Measurements from ENCODE around the gene CYP2U1. TPM values are rescaled to one million over a fixed set of nuclear protein-coding genes. Genes with fewer than 3 reads are reported as not detected.

The CYP2U1 gene
- total RNA-seq, 1 donor from 2014 or later: 14.2 TPM

DNA sequence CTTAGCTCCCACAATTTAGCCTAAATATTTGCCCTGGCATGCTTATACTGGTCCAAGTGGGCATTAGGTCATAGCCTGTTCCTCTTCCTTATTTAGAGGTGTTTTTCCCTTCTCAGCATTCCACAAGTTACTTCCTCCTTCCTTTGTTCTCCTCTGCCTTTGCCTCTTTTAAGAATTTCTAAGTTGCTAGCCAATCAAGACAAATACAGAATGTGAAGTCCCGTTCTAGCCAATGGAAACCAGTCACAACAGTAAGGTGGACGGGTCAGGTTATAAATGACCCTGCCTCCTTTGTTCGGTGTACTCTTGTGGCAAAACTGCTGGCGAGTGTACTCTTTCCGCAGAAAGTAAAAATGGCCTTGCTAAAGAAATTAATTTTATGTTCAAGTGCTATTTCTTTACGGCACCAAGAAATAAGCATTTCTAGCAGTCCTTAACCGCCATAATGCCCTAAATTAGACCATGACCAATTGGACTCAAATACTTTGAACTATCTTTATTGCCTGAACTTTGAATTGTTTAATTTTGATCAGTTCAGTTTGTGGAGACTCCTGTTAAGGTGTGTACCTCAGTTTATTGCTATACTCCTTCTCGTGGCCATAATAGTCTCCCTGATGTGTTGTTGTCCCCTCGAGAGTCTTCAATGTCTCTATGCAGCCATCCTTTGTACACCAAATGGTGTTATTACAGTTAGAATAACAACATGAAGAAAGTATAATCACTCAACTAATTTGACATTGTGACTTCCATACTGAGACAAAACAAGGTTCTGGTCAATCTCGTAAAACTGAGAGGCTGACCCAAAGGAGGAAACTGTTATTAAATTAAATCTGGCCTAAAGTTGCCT, 56.8 kb downstream of the CYP2U1 start:
- DNase-seq: no peak

DNA sequence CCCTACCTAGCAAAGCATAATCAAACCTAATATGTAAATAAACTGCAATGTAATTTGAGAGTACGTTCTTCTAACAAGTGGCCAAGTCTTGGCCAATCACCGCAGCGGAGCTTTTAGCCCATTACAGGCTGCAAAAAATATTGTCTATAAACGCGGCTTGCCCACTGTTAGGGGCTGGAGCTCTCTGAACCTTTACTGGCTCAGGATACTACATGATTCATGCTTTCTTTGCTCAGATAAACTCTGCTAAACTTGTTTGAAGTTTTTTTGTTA, 57.4 kb downstream of the CYP2U1 start:
- no peak for DNase-seq

DNA sequence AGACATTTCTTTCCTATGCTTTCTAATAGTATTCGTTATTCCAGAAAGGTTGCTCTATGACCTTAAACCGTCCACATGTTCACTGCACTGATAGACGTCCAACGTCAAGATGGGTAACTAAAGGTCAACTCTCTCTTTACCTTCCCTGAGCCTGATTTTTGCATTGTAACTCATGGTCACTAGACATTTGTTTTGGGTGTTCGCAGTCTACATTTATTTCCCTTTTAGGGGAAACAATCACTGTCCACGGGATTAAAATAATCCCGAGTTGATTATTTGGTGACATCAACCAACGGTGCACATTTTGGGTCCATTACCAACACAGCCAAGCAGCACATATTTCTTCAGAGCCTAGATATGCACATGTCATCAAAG, 57.8 kb downstream of the CYP2U1 start:
- DNase-seq: no peak

DNA sequence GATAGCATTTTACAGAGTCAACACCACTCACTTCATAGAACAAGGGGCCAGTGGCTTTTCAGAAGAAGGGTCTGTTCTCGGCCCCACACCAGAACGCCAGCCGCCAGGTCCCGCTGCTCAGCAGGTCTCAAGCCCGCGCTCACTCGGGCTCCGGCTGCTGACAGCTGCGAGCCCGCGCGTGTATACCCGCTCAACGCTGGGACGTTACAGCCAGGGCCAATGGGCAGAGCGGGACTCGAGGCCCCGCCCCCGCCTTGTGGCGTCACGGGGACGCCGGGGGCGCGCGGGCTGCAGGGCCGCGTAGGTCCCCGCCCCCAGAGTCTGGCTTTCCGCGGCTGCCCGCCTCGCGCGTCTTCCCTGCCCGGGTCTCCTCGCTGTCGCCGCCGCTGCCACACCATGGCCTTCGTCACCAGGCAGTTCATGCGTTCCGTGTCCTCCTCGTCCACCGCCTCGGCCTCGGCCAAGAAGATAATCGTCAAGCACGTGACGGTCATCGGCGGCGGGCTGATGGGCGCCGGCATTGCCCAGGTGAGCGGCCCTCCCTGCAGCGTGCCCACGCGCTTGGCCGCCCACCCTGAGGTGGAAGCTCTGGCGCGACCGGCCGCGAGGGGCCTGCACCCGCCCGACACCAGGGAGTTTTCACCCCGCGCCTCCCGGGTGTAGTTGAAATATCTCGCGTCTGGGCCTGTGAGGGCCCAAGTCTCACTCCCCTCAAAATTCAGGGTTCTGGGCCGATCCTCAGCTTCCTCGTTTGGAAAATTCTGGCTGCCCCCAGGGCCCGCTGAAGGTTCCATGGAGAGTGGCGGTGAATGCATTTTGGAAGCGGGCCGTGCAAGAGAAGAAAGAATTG, 58.4 kb downstream of the CYP2U1 start, which contains the start of gene HADH:
Gene HADH, plus strand, starts transcription at position 353 of the 850 bp plus-strand sequence. Its CDS starts 44 bp downstream, at position 397.
- peak; percentile 91 for DNase-seq

DNA sequence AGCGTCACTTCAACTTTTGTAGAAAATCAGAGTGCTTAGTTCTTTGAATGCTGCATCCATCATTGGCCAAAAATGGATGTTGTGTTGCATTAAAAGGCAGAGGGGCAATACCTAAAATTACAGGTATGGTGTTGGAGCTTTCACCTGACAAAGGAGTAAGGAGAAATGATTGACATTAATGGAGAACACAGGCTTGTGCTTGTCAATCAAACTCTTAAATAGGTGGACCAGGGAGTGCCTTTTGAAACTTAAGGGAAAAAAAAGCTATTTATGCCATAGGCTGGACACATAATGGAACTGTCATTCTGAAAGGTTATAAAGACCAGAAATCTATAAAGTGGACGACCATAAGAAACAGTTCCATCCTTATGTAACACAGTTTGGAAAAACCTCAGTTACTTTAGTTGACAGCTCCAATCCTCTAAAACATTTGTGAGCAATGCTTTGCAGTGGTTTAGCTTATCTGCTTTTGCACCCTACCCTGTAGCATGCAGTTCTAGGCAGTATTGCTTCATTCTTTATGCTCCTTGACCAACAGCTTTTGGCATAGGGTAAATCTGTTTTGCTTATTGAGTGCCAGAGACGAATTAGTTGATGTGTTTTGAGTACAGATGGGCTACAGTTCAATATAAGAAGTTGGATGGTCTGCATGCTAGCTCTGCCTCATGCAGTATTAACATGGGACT, 60.7 kb downstream of the CYP2U1 start:
- DNase-seq: no peak

DNA sequence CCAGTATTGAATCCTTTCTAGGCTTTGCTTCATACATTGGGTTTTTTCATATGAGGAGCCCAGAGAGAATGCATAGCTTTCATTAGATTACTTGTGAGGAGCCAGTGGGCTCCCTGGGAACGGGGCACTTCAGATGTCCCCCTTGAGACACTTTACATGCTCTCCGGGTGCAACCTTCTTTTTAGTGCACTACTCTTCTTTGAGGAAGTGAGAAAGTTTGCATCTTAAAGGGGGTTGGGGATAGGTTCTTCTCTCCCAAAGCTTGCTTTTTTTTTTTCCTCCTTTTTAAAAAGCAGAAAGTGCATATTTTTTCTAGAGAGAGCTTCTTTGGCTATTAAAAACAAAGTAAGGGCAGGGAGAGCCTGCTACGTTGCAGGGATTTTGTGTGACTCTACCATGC, 62.6 kb downstream of the CYP2U1 start:
- no peak for DNase-seq

DNA sequence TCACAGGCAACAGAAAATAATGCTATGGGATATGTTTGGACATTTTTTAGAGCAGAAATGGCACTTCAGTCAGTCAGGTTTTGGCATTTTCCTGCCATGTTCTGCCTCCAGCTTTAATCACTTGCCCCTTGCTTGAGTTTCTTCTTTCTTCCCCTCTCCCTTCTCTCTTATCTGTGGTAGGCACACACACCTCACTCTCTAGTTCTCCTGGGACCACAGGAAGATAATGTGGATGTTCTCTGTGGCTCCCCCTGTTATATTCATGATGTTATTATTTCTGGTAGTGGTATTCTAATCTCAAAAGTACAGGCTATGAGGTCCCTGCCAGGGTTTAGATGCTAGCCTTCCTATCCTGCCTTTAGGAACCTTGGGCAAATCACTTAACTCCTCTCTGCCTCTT, 63.5 kb downstream of the CYP2U1 start:
- DNase-seq: no peak

DNA sequence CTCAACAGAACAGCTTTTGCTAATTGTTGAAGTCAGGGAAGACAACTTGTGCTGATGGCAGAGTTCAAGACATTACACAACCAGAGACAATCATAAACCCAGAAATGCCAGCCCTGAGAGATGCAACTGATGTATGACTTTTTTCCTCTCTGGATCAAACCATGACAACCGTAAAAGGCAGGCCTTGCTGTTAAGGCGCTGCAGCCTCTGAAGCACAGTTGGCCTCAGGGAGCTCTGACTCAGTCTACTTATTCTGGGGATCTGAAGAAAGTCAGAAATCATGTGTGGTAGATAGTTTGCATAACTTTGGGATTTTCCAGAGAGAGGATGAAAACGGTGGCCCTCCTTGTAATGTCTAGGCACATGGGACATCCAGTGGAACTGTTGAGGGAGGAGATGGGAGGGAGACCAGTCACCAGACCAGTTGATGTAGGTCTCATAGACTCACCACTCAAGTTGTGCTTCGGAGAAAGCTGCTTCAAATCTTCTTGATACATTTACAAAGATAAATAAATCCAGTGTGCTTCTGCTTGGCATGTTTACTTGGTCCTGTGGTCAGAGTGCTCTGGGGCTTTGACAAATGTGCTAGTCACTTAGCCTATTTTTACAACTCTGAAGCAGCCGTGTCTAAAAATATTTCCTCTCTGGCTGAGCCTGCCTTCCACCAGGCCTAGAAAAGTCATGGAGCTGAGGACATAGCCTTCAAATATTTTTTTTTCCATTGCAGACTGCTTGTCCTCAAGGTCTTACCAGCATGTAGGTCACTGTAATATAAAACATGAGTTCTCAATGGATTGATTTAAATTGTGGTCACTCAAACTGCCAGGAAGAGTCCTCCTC, 65.8 kb downstream of the CYP2U1 start:
- no peak for DNase-seq

DNA sequence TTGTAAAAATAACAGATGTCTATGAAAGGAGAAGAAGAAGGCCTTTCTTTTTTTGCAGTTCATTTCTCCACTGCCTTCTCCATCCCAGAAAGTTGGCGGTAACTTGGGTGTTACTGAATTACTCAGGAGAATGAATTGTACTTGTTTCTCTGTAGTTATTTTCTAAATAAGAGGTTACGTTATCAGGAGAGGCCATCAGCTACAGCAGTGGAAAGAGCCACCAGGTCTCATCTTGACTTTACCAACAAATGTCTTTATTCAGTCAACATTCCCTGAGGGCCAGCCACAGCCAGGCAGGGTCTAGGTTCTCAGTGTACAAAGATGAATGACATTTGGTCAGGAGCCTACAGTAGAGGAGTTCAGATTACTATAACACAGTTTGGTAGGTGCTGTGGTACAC, 66.4 kb downstream of the CYP2U1 start:
- no peak for DNase-seq

DNA sequence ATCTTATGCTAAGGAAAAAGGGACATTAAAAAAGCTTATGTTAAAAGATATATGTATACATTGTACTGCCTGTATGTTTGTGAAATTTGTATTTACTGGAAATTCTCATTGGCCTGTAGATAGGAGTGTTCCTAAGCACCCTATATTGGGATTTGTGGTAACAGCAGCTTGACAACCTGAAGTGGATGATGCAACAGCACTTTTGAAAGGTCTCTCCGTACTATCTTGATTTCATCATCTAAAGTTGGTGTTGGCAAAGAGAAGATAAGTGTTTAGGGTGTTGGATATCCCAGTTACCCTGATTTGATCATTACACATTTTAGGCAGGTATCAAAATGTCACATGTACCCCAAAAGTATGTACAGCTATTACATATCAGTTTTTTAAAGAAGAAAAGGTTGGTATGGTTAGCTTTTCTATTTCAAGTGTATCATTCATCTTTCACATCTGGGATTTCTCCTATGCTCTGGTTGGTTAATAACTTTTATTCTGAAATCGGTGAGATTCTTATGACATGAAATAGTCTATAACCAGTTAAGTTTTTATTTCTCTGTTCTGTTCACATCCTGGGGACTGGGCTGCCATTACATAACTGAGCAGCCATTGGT, 68.7 kb downstream of the CYP2U1 start:
- DNase-seq: no peak

DNA sequence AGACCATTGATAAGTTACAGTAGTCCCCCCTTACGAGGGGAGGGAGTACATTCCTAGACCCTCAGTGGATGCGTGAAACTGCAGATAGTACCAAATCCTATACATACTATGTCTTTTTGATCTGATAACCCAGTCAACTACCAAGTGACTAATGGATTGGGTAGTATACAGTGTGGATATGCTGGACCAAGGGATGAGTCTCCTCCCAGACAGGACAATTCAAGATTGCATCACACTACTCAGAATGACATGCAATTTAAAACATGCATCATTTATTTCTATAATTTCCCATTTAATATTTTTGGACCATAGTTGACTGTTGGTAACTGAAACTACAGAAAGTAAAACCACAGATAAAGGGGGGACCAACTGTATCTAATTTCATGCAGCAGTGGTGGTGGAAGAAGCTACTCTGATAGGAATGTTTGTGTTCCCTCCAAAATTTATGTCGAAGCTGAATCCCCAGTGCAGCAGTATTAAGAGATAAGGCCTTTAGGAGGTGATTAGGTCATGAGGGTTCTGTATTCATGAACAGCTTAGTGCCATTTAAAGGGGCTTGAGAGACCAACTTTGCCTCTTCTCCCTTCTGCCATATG, 70.3 kb downstream of the CYP2U1 start:
- DNase-seq: no peak

Other genes starting within 250 kb of the CYP2U1 start
- 118 TPM for gene PAPSS1, start 211.3 kb upstream of the CYP2U1 start, total RNA-seq
- gene SGMS2, start 106.6 kb upstream of the CYP2U1 start, total RNA-seq: 0.94 TPM
- gene HADH, start 58.3 kb downstream of the CYP2U1 start, total RNA-seq: 10.1 TPM
- gene LEF1, start 237.4 kb downstream of the CYP2U1 start, total RNA-seq: 6.9 TPM